ENCODE data around the gene RFX2. TPM values are rescaled to one million over a fixed set of nuclear protein-coding genes. Genes with fewer than 3 reads are reported as not detected.

RFX2 gene
- total RNA-seq, 6 experiments from 2014 or later = 1.6 to 2.9 (median 1.9) TPM

DNA sequence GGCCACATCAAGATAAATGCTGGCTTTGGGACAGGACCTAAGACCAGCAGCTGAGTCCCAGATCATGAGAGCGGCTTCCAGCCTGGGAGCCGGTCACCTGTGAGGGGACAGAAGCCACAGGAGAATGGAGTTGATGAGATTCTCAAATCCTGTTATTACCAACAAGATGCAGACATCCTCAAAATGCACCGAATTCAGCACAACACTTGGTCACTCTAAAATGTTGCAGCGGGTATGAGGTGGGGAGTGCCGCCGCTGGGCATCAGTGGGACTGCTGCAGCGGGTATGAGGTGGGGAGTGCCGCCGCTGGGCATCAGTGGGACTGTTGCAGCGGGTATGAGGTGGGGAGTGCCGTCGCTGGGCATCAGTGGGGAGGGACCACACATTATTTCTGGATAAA is 153.6 kb downstream of the RFX2 start:
- no peaks in the 10 kb centered on the region for H3K9me3 ChIP-seq
- H3K36me3 ChIP-seq = no peaks in the 10 kb centered on the region
- no peaks in the 10 kb centered on the region for H3K27me3 ChIP-seq
- intact Hi-C loops (cut with DNase I) = no loop called here
- ATAC-seq (no peak), DNase-seq (no peak)
- H3K4me3 ChIP-seq = no peak overlapping the region
- H3K4me1 ChIP-seq = peaks cover 0 to 70% (median 28%) of the 10 kb centered on the region in 4 donors
- no peak overlapping the region for H3K27ac ChIP-seq
- WGBS (ENCODE audit: insufficient coverage, low coverage, low lambda C conversion rate, missing lambda C conversion rate) = 93% methylated on average over 2 of the region's 12 CpGs
- TF ChIP-seq, protein P1, sequence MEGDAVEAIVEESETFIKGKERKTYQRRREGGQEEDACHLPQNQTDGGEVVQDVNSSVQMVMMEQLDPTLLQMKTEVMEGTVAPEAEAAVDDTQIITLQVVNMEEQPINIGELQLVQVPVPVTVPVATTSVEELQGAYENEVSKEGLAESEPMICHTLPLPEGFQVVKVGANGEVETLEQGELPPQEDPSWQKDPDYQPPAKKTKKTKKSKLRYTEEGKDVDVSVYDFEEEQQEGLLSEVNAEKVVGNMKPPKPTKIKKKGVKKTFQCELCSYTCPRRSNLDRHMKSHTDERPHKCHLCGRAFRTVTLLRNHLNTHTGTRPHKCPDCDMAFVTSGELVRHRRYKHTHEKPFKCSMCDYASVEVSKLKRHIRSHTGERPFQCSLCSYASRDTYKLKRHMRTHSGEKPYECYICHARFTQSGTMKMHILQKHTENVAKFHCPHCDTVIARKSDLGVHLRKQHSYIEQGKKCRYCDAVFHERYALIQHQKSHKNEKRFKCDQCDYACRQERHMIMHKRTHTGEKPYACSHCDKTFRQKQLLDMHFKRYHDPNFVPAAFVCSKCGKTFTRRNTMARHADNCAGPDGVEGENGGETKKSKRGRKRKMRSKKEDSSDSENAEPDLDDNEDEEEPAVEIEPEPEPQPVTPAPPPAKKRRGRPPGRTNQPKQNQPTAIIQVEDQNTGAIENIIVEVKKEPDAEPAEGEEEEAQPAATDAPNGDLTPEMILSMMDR (IDR thresholded peaks at IDR 0.05) = no peak
- no peak for TF ChIP-seq POLR2A (IDR thresholded peaks at IDR 0.05)

DNA sequence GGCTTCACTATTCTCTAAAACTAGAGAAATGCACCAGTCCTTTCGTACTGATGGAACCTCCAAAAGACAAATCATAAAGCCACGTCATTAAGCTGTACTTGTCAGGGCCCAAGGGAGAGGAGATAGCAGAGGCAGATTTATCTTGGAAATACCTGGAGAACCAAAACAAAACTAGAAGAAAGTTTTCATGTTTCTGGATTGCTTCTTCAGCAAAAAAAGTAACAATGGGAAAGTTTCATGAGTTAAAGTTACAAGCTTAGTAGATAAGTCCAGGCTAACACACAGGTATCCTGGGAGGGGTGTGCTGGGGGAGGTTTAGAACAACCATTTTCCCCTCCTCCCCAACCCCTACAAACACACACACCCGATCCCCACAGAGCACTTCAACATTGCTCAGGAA is 154.0 kb downstream of the RFX2 start:
- no peaks in the 10 kb centered on the region for H3K27me3 ChIP-seq
- intact Hi-C loops (cut with DNase I) = no loop called here
- H3K36me3 ChIP-seq = no peaks in the 10 kb centered on the region
- no peaks in the 10 kb centered on the region for H3K9me3 ChIP-seq
- H3K4me3 ChIP-seq = no peak overlapping the region
- DNase-seq (no peak), ATAC-seq (no peak)
- H3K4me1 ChIP-seq = peaks cover 0 to 66% (median 25%) of the 10 kb centered on the region in 4 donors
- TF ChIP-seq, protein P1 (IDR thresholded peaks at IDR 0.05) = no peak
- TF ChIP-seq POLR2A (IDR thresholded peaks at IDR 0.05) = no peak
- 83% methylated on average over 2 of the region's 3 CpGs for WGBS (ENCODE audit: insufficient coverage, low coverage, low lambda C conversion rate, missing lambda C conversion rate)
- no peak overlapping the region for H3K27ac ChIP-seq

DNA sequence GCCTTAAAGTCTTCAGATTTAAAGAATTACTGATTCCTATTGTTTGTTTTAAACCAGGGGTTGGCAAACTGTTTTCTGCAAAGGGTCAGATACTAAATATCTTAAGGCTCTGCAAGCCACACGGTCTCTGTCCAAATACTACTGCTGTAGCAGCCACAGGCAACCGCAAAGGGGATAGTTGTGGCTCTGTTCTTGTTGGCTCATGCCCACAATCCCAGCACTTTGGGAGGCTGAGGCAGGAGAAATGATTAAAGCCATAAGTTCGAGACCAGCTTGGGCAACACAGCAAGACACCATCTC is 154.7 kb downstream of the RFX2 start:
- intact Hi-C loops (cut with DNase I) = no loop called here
- DNase-seq = no peak
- no peaks in the 10 kb centered on the region for H3K9me3 ChIP-seq
- ATAC-seq = no peak
- no peak for TF ChIP-seq POLR2A (IDR thresholded peaks at IDR 0.05)
- no peaks in the 10 kb centered on the region for H3K27me3 ChIP-seq
- WGBS (ENCODE audit: insufficient coverage, low coverage, low lambda C conversion rate, missing lambda C conversion rate) = 50% methylated on average over 2 of the region's 3 CpGs
- H3K36me3 ChIP-seq = no peaks in the 10 kb centered on the region
- peaks cover 0 to 63% (median 22%) of the 10 kb centered on the region in 4 donors for H3K4me1 ChIP-seq
- H3K27ac ChIP-seq = peak overlapping the region in 1 of 3 donors; percentile 51
- no peak overlapping the region for H3K4me3 ChIP-seq

DNA sequence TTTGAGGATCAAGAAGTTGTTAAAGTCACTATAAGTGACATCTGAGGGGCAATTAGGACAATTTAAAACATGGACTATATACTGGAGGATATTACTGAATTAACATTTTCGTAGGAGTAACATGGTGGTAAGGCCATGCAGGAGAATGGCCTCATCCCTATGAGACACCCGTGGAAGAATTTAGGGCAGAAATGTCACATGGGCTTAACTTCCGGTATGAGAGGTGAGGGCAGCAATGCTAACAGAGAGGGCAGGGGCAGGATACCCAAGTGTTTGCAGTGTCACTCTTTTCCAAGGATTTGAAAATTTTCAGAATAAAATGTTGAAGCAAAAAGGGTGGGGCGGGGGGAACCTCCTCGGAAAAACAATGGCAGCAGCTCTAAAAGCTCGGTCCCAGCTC is 156.0 kb downstream of the RFX2 start:
- peaks cover 0 to 62% (median 22%) of the 10 kb centered on the region in 4 donors for H3K4me1 ChIP-seq
- peak overlapping the region in 2 of 3 donors; percentile 48 to 51 for H3K27ac ChIP-seq
- intact Hi-C loops (cut with DNase I) = no loop called here
- ATAC-seq = no peak
- TF ChIP-seq POLR2A (IDR thresholded peaks at IDR 0.05) = no peak
- TF ChIP-seq, protein P1 (IDR thresholded peaks at IDR 0.05) = no peak
- H3K4me3 ChIP-seq = no peak overlapping the region
- no peak for DNase-seq
- H3K36me3 ChIP-seq = no peaks in the 10 kb centered on the region
- no peaks in the 10 kb centered on the region for H3K9me3 ChIP-seq
- WGBS (ENCODE audit: insufficient coverage, low coverage, low lambda C conversion rate, missing lambda C conversion rate) = 46% methylated on average over 6 of the region's 6 CpGs
- H3K27me3 ChIP-seq = no peaks in the 10 kb centered on the region

DNA sequence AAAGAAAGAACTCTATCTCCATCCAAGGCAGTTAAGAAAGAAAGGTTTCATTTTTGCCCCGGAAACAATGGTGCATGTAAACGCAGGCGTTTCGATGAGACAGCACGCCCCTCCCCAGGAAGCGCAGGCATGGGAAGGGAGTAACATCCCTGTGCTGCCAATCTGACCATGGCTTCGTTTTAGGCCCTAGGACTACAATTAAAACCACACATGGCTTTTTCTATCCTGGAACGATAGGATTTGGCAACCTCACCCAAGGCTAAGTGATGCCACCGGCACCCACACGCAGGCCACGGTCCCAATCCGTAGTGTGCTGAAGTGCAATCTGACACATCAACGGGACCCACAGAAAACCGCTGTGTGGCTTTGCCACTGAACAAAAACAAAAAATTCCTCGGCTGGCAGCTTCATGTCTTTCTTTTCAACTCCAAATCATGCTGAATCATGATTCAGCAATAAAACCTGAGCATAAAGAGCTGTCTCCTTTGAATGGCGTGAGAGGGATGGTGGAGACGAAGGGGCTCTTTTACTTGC is 156.6 kb downstream of the RFX2 start:
- H3K27me3 ChIP-seq = no peaks in the 10 kb centered on the region
- H3K36me3 ChIP-seq = no peaks in the 10 kb centered on the region
- H3K27ac ChIP-seq = peak overlapping the region in 1 of 3 donors; percentile 51
- WGBS (ENCODE audit: insufficient coverage, low coverage, low lambda C conversion rate, missing lambda C conversion rate) = 61% methylated on average over 13 of the region's 17 CpGs
- no peaks in the 10 kb centered on the region for H3K9me3 ChIP-seq
- intact Hi-C loops (cut with DNase I) = no loop called here
- no peak overlapping the region for H3K4me3 ChIP-seq
- TF ChIP-seq, protein P1 (IDR thresholded peaks at IDR 0.05) = no peak
- no peak for TF ChIP-seq POLR2A (IDR thresholded peaks at IDR 0.05)
- ATAC-seq (no peak), DNase-seq (peak in 1 of 3 donors; percentile 30)
- peaks cover 0 to 64% (median 25%) of the 10 kb centered on the region in 4 donors for H3K4me1 ChIP-seq

All from right lobe of liver (tissue), 6 donors.